Neuronal stem cell (in vitro differentiated cells): ENCODE measurements around the gene RPGRIP1.
"Not testable (repeated sequence)": the region's sequence is repeated elsewhere in the genome, so short reads cannot be mapped to it uniquely, and the experiment has no call there.

Experiments
- DNase-seq: peaks from one replicate; pipeline ENCODE4 v3.0.0-alpha.2; 2013; ENCODE audit warnings: low spot score
- H2AFZ ChIP-seq: one replicate; pipeline ENCODE4 v1.6.1; 2013; ENCODE audit warnings: mild to moderate bottlenecking, low read length, inconsistent platforms
- H2AK5ac ChIP-seq: 2 replicates; pipeline ENCODE4 v1.6.1; 2013; ENCODE audit warnings: low read depth, mild to moderate bottlenecking, inconsistent platforms, low read length, moderate library complexity, mixed read lengths
- H2BK120ac ChIP-seq: 2 replicates; pipeline ENCODE4 v1.6.1; 2013; ENCODE audit warnings: low read depth, mild to moderate bottlenecking, inconsistent platforms, low read length, moderate library complexity, mixed read lengths
- H2BK12ac ChIP-seq: one replicate; pipeline ENCODE4 v1.6.1; 2013; ENCODE audit warnings: low read length, inconsistent platforms
- H2BK15ac ChIP-seq: 2 replicates; pipeline ENCODE4 v1.6.1; 2013; ENCODE audit warnings: mild to moderate bottlenecking, low read length, inconsistent platforms, mixed read lengths
- H2BK5ac ChIP-seq: one replicate; pipeline ENCODE4 v1.6.1; 2013; ENCODE audit warnings: inconsistent platforms, mild to moderate bottlenecking, low read length, moderate library complexity
- H3K14ac ChIP-seq: one replicate; pipeline ENCODE4 v1.6.1; 2013; ENCODE audit warnings: low read length, inconsistent platforms
- H3K18ac ChIP-seq: 2 replicates; pipeline ENCODE4 v1.6.1; 2013; ENCODE audit warnings: low read length, inconsistent platforms
- H3K23ac ChIP-seq: 2 replicates; pipeline ENCODE4 v1.6.1; 2013; ENCODE audit warnings: low read depth, mild to moderate bottlenecking, mixed read lengths, low read length, inconsistent platforms; ENCODE audit not compliant: poor library complexity
- H3K27ac ChIP-seq: replicated peaks from 3 replicates; pipeline ENCODE4 v1.5.1; 2013; ENCODE audit warnings: low read length, inconsistent platforms
- H3K27me3 ChIP-seq, 3 experiments: 2 replicates each; pipeline ENCODE4 v1.6.1; 2013; ENCODE audit warnings: low read length in 3 of 3, mild to moderate bottlenecking in 2 of 3, inconsistent platforms in 1 of 3, low read depth in 1 of 3, mixed read lengths in 1 of 3, moderate library complexity in 1 of 3; ENCODE audit not compliant: control insufficient read depth in 3 of 3, insufficient read depth in 3 of 3
- H3K36me3 ChIP-seq, 2 donors: replicated peaks in 1 of 2; 2 replicates each; pipeline ENCODE4 v1.6.1; 2013; ENCODE audit warnings: low read length in 2 of 2; ENCODE audit not compliant: control insufficient read depth in 2 of 2, insufficient read depth in 2 of 2
- H3K4ac ChIP-seq: 2 replicates; pipeline ENCODE4 v1.6.1; 2013; ENCODE audit warnings: inconsistent platforms, mild to moderate bottlenecking, low read length, moderate library complexity
- H3K4me1 ChIP-seq, 2 donors: 1 replicate in 1 of 2; 2 replicates in 1 of 2; pipeline ENCODE4 v1.6.1; 2013; ENCODE audit warnings: low read length in 2 of 2, low read depth in 1 of 2; ENCODE audit not compliant: control insufficient read depth in 2 of 2, insufficient read depth in 1 of 2
- H3K4me2 ChIP-seq: one replicate; pipeline ENCODE4 v1.6.1; 2013; ENCODE audit warnings: mild to moderate bottlenecking, low read length, inconsistent platforms; ENCODE audit not compliant: insufficient read depth, poor library complexity, severe bottlenecking
- H3K4me3 ChIP-seq, 2 donors: 2 replicates each; pipeline ENCODE4 v1.5.1; 2013; ENCODE audit warnings: low read length in 2 of 2, mild to moderate bottlenecking in 2 of 2, inconsistent platforms in 1 of 2, moderate library complexity in 1 of 2
- H3K79me1 ChIP-seq: one replicate; pipeline ENCODE4 v1.6.1; 2013; ENCODE audit warnings: low read depth, mild to moderate bottlenecking, inconsistent platforms, low read length, moderate library complexity
- H3K9ac ChIP-seq: one replicate; pipeline ENCODE4 v1.6.1; 2013; ENCODE audit warnings: mild to moderate bottlenecking, low read depth, low read length, inconsistent platforms; ENCODE audit not compliant: poor library complexity
- H3K9me3 ChIP-seq, 2 donors: replicated peaks in 1 of 2; 2 replicates each; pipeline versions ENCODE3 to v1.6.1; 2013; ENCODE audit warnings: low read length in 2 of 2, mild to moderate bottlenecking in 2 of 2, inconsistent platforms in 1 of 2, low read depth in 1 of 2, mixed read lengths in 1 of 2, moderate library complexity in 1 of 2; ENCODE audit not compliant: control insufficient read depth in 2 of 2, insufficient read depth in 1 of 2
- H4K8ac ChIP-seq: one replicate; pipeline ENCODE4 v1.6.1; 2013; ENCODE audit warnings: low read depth, mild to moderate bottlenecking, inconsistent platforms, low read length, moderate library complexity
- H4K91ac ChIP-seq: one replicate; pipeline ENCODE4 v1.6.1; 2013; ENCODE audit warnings: low read length, low read depth, mild to moderate bottlenecking, inconsistent platforms; ENCODE audit not compliant: poor library complexity
- WGBS, 2 donors: extraction: QIAGEN DNeasy Blood & Tissue Kit; methylation state at CpG; one replicate each; pipeline ENCODE4 v1.1.7; 2013; ENCODE audit warnings: missing lambda C conversion rate in 2 of 2, mixed read lengths in 1 of 2; ENCODE audit not compliant: insufficient read length in 2 of 2, insufficient replicate concordance in 1 of 2; ENCODE audit errors: extremely low coverage in 2 of 2; 5-methylcytosine and 5-hydroxymethylcytosine counted together

RPGRIP1 gene

GRCh38 chr14:21281917-21282316, 2.0 kb downstream of the RPGRIP1 start:
- not testable (repeated sequence) for H2AFZ ChIP-seq, H3K14ac ChIP-seq, H3K36me3 ChIP-seq, H2BK12ac ChIP-seq, H3K9ac ChIP-seq, H3K23ac ChIP-seq, H3K4me3 ChIP-seq, H3K27me3 ChIP-seq, H3K4me2 ChIP-seq, H3K4ac ChIP-seq, H4K8ac ChIP-seq, H3K4me1 ChIP-seq, H3K9me3 ChIP-seq, H2BK15ac ChIP-seq, H3K27ac ChIP-seq, H3K18ac ChIP-seq, H4K91ac ChIP-seq, H2BK5ac ChIP-seq, H2BK120ac ChIP-seq, DNase-seq, H2AK5ac ChIP-seq, H3K79me1 ChIP-seq
- no CpG with 5 or more reads among the region's 8 CpGs for WGBS, 2 donors

GRCh38 chr14:21286516-21286915, 6.6 kb downstream of the RPGRIP1 start:
- H2BK12ac ChIP-seq, H2BK120ac ChIP-seq, DNase-seq, H3K27ac ChIP-seq, H3K9me3 ChIP-seq, H3K4me2 ChIP-seq, H3K14ac ChIP-seq, H3K18ac ChIP-seq, H4K91ac ChIP-seq, H2BK5ac ChIP-seq, H3K4me3 ChIP-seq, H3K9ac ChIP-seq, H4K8ac ChIP-seq, H2AK5ac ChIP-seq, H3K36me3 ChIP-seq, H3K4me1 ChIP-seq, H3K79me1 ChIP-seq, H3K27me3 ChIP-seq, H3K4ac ChIP-seq, H2AFZ ChIP-seq, H2BK15ac ChIP-seq, H3K23ac ChIP-seq: not testable (repeated sequence)
- WGBS, 2 donors, result no CpG with 5 or more reads among the region's 2 CpGs

DNA sequence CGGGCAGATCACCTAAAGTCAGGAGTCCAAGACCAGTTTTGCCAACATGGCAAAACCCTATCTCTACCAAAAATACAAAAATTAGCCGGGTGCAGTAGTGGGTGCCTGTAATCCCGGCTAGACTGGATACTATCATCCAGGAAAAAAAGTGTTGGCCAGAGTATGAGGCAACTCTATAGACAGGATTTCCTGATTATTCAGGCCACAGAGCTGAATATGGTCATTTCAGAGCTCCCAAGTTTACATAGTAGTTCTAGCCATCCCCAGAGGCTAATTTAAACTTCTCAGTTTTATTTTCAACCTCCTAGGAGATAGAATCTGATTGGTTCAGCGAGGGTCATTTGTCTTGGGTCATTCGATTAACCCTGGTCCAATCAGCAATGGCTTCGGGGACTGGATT, 7.3 kb downstream of the RPGRIP1 start:
- no peak overlapping the region for H3K27ac ChIP-seq
- H3K4me3 ChIP-seq, result no peak overlapping the region
- H3K9ac ChIP-seq, result no peak overlapping the region
- H3K4ac ChIP-seq, result no peak overlapping the region
- no peaks in the 10 kb centered on the region for H3K36me3 ChIP-seq
- H3K27me3 ChIP-seq, result no peaks in the 10 kb centered on the region
- no peak overlapping the region for H2BK120ac ChIP-seq
- H4K91ac ChIP-seq, result no peak overlapping the region
- H2BK15ac ChIP-seq, result no peak overlapping the region
- H3K79me1 ChIP-seq, result no peaks in the 10 kb centered on the region
- no peak for DNase-seq
- no CpG with 5 or more reads among the region's 6 CpGs for WGBS, 2 donors
- no peak overlapping the region for H3K4me2 ChIP-seq
- no peak overlapping the region for H3K18ac ChIP-seq
- no peaks in the 10 kb centered on the region for H3K9me3 ChIP-seq
- H2BK12ac ChIP-seq, result no peak overlapping the region
- H3K23ac ChIP-seq, result no peak overlapping the region
- no peaks in the 10 kb centered on the region for H3K4me1 ChIP-seq
- H4K8ac ChIP-seq, result no peak overlapping the region
- H3K14ac ChIP-seq, result no peak overlapping the region
- H2AK5ac ChIP-seq, result no peak overlapping the region
- H2BK5ac ChIP-seq, result no peak overlapping the region
- H2AFZ ChIP-seq, result no peak overlapping the region

DNA sequence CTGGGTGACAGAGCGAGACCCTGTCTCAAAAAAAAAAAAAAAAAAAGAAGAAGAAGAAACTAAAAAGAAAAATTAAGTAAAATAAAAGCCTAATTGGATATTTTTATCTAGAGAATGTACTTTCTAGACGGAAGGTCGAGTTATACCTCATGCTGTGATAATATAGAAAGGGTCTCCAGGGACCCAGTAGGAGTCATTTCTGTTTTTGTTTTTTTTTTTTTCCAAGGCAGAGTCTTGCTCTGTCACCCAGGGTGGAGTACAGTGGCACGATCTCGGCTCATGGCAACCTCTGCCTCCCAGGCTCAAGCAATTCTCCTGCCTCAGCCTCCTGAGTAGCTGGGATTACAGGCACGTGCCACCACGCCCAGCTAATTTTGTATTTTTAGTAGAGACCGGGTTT, 14.1 kb downstream of the RPGRIP1 start:
- H3K18ac ChIP-seq, H4K8ac ChIP-seq, H3K4me3 ChIP-seq, H3K36me3 ChIP-seq, H4K91ac ChIP-seq, H3K27me3 ChIP-seq, H2AK5ac ChIP-seq, H3K79me1 ChIP-seq, H3K23ac ChIP-seq, H2AFZ ChIP-seq, H3K4me1 ChIP-seq, H3K27ac ChIP-seq, H3K9ac ChIP-seq, H3K4me2 ChIP-seq, H2BK120ac ChIP-seq, H3K9me3 ChIP-seq, DNase-seq, H2BK12ac ChIP-seq, H2BK5ac ChIP-seq, H3K14ac ChIP-seq, H2BK15ac ChIP-seq, H3K4ac ChIP-seq: not testable (repeated sequence)
- WGBS, 2 donors, result no CpG with 5 or more reads among the region's 8 CpGs
